22Rv1 (cell line): Measurements from ENCODE around the gene AOPEP.

Source experiments
- ZFX ChIP-seq: fragments of 450-650 bp; IDR thresholded peaks from 2 replicates; pipeline ENCODE4 v1.6.1; 2017; ENCODE audit warnings: antibody characterized with exemption, borderline replicate concordance
- TF ChIP-seq, protein P1 (sequence below): fragments of 450-650 bp; IDR thresholded peaks from 2 replicates; pipeline ENCODE4 v1.5.1; 2017; ENCODE audit warnings: mild to moderate bottlenecking

- TF ChIP-seq, protein P1, sequence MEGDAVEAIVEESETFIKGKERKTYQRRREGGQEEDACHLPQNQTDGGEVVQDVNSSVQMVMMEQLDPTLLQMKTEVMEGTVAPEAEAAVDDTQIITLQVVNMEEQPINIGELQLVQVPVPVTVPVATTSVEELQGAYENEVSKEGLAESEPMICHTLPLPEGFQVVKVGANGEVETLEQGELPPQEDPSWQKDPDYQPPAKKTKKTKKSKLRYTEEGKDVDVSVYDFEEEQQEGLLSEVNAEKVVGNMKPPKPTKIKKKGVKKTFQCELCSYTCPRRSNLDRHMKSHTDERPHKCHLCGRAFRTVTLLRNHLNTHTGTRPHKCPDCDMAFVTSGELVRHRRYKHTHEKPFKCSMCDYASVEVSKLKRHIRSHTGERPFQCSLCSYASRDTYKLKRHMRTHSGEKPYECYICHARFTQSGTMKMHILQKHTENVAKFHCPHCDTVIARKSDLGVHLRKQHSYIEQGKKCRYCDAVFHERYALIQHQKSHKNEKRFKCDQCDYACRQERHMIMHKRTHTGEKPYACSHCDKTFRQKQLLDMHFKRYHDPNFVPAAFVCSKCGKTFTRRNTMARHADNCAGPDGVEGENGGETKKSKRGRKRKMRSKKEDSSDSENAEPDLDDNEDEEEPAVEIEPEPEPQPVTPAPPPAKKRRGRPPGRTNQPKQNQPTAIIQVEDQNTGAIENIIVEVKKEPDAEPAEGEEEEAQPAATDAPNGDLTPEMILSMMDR: no peak
- no peak for TF ChIP-seq ZFX
Observed at GRCh38 chr9:94870793-94871558, 144.5 kb downstream of the AOPEP start.
